H1 (cell line): ENCODE data around the gene SMAD6. TPM values are rescaled to one million over a fixed set of nuclear protein-coding genes. Genes with fewer than 3 reads are reported as not detected.

Experiments
- CTCF ChIA-PET: fragments of 300-600 bp; sonication (Branson Sonifier 250); formaldehyde crosslinking; loops from one replicate; lab custom pipeline; 2021; ENCODE audit not compliant: partially characterized antibody; lab: Charles Lee
- POLR2A ChIA-PET: fragments of 300-600 bp; sonication (Branson Sonifier 250); formaldehyde crosslinking; loops from one replicate; lab custom pipeline; 2021; ENCODE audit warnings: inconsistent platforms; ENCODE audit not compliant: partially characterized antibody; lab: Charles Lee
- DNase-seq, 2 experiments: peaks; one replicate each; pipeline versions ENCODE4 v3.0.0 to v3.0.0-alpha.2; 2010 to 2022; ENCODE audit warnings: low spot score in 2 of 2, low read depth in 1 of 2, mixed read lengths in 1 of 2
- FAIRE-seq: peaks from 2 replicates; lab custom pipeline; 2011; peaks lifted over from hg19 to GRCh38; lab: Jason Lieb, UNC
- H2AFZ ChIP-seq: 2 replicates; pipeline ENCODE4 v1.8.1; 2012; ENCODE audit warnings: low read length, inconsistent platforms
- H2AK5ac ChIP-seq: 2 replicates; pipeline ENCODE4 v1.6.1; 2013; ENCODE audit warnings: low read depth, low read length
- H2BK120ac ChIP-seq: replicated peaks from 2 replicates; pipeline ENCODE3; 2013; ENCODE audit warnings: low read depth, low read length, inconsistent platforms
- H2BK12ac ChIP-seq: 2 replicates; pipeline ENCODE4 v1.6.1; 2013; ENCODE audit warnings: low read depth, low read length
- H2BK15ac ChIP-seq: 2 replicates; pipeline ENCODE4 v1.6.1; 2013; ENCODE audit warnings: low read length
- H2BK20ac ChIP-seq: 2 replicates; pipeline ENCODE4 v1.6.1; 2013; ENCODE audit warnings: low read length
- H2BK5ac ChIP-seq: 2 replicates; pipeline ENCODE4 v1.6.1; 2013; ENCODE audit warnings: low read depth, low read length
- H3K14ac ChIP-seq: 2 replicates; pipeline ENCODE4 v1.6.1; 2013; ENCODE audit warnings: inconsistent platforms; ENCODE audit not compliant: insufficient read length
- H3K18ac ChIP-seq: 2 replicates; pipeline ENCODE4 v1.6.1; 2013; ENCODE audit warnings: low read length; ENCODE audit errors: extremely low read depth
- H3K23ac ChIP-seq: 2 replicates; pipeline ENCODE4 v1.6.1; 2013; ENCODE audit warnings: inconsistent platforms; ENCODE audit not compliant: insufficient read length
- H3K23me2 ChIP-seq: 2 replicates; pipeline ENCODE4 v1.6.1; 2013; ENCODE audit warnings: low read depth, low read length
- H3K27ac ChIP-seq: 2 replicates; pipeline ENCODE4 v1.6.1; 2011; ENCODE audit warnings: low read depth, low read length, inconsistent platforms
- H3K27me3 ChIP-seq, 4 experiments: replicated peaks in 1 of 4; 1 replicate in 1 of 4; 2 replicates in 3 of 4; pipeline versions ENCODE4 v1.6.1 to v1.8.1; 2011 to 2013; ENCODE audit warnings: low read length in 3 of 4, mild to moderate bottlenecking in 3 of 4, inconsistent platforms in 2 of 4, mixed read lengths in 2 of 4, moderate library complexity in 1 of 4; ENCODE audit not compliant: control insufficient read depth in 3 of 4, insufficient read depth in 3 of 4; ENCODE audit errors: extremely low read depth in 1 of 4
- H3K36me3 ChIP-seq, 4 experiments: 2 replicates each; pipeline versions ENCODE4 v1.6.1 to v1.8.1; 2011 to 2013; ENCODE audit warnings: mild to moderate bottlenecking in 4 of 4, low read length in 3 of 4, moderate library complexity in 2 of 4, control low read depth in 1 of 4, inconsistent platforms in 1 of 4; ENCODE audit not compliant: insufficient read depth in 4 of 4, control insufficient read depth in 2 of 4
- H3K4ac ChIP-seq: replicated peaks from 2 replicates; pipeline ENCODE3; 2013; ENCODE audit warnings: low read length, low read depth, mixed read lengths, inconsistent platforms; ENCODE audit not compliant: insufficient read length
- H3K4me1 ChIP-seq, 4 experiments: replicated peaks in 1 of 4; 1 replicate in 1 of 4; 2 replicates in 3 of 4; pipeline versions ENCODE4 v1.6.1 to v1.8.1; 2011 to 2013; ENCODE audit warnings: low read length in 3 of 4, inconsistent platforms in 2 of 4, mixed read lengths in 1 of 4; ENCODE audit not compliant: insufficient read depth in 4 of 4, control insufficient read depth in 3 of 4
- H3K4me2 ChIP-seq, 2 experiments: 2 replicates each; pipeline versions ENCODE4 v1.6.1 to v1.8.1; 2011 to 2013; ENCODE audit warnings: low read depth in 2 of 2, low read length in 2 of 2, control low read depth in 1 of 2, inconsistent platforms in 1 of 2, mild to moderate bottlenecking in 1 of 2; ENCODE audit not compliant: insufficient read depth in 1 of 2
- H3K4me3 ChIP-seq, 4 experiments: fragments of 200-600, 300-600 bp in 1 of 4; sonication (generic), shearing (Covaris generic), sonication (Bioruptor Twin) in 1 of 4; 2 replicates each; pipeline versions ENCODE4 v1.5.1 to v1.8.1; 2011 to 2016; ENCODE audit warnings: low read length in 4 of 4, low read depth in 3 of 4, control low read depth in 2 of 4, inconsistent platforms in 2 of 4, mild to moderate bottlenecking in 2 of 4, mixed read lengths in 1 of 4, moderate library complexity in 1 of 4; ENCODE audit not compliant: insufficient read depth in 2 of 4; ENCODE audit errors: extremely low read depth in 1 of 4
- H3K56ac ChIP-seq: replicated peaks from 2 replicates; pipeline ENCODE3; 2013; ENCODE audit warnings: low read depth, mild to moderate bottlenecking, mixed read lengths, low read length, inconsistent platforms; ENCODE audit not compliant: insufficient read length
- H3K79me1 ChIP-seq: 2 replicates; pipeline ENCODE4 v1.6.1; 2013; ENCODE audit warnings: low read depth, low read length, control low read depth
- H3K79me2 ChIP-seq, 2 experiments: 2 replicates each; pipeline versions ENCODE4 v1.6.1 to v1.8.1; 2012 to 2013; ENCODE audit warnings: low read length in 2 of 2, mild to moderate bottlenecking in 2 of 2, inconsistent platforms in 1 of 2; ENCODE audit not compliant: insufficient read depth in 2 of 2, control insufficient read depth in 1 of 2
- H3K9ac ChIP-seq, 4 experiments: replicated peaks in 1 of 4; 1 replicate in 1 of 4; 2 replicates in 3 of 4; pipeline versions ENCODE4 v1.6.1 to v1.8.1; 2011 to 2013; ENCODE audit warnings: low read depth in 3 of 4, low read length in 3 of 4, control low read depth in 2 of 4, mild to moderate bottlenecking in 2 of 4, moderate library complexity in 2 of 4, inconsistent platforms in 1 of 4; ENCODE audit errors: extremely low read depth in 1 of 4
- H3K9me3 ChIP-seq, 2 experiments: 2 replicates each; pipeline versions ENCODE4 v1.6.1 to v1.8.1; 2012 to 2013; ENCODE audit warnings: mild to moderate bottlenecking in 2 of 2, moderate library complexity in 2 of 2, control low read depth in 1 of 2, inconsistent platforms in 1 of 2, low read depth in 1 of 2, low read length in 1 of 2, mixed read lengths in 1 of 2; ENCODE audit not compliant: insufficient read depth in 2 of 2
- H4K20me1 ChIP-seq, 2 experiments: replicated peaks in 1 of 2; 2 replicates each; pipeline versions ENCODE3 to v1.8.1; 2011 to 2013; ENCODE audit warnings: inconsistent platforms in 2 of 2, low read length in 2 of 2, mild to moderate bottlenecking in 1 of 2; ENCODE audit not compliant: insufficient read depth in 2 of 2, control insufficient read depth in 1 of 2
- H4K5ac ChIP-seq: 2 replicates; pipeline ENCODE4 v1.6.1; 2013; ENCODE audit warnings: low read length, low read depth, mixed read lengths, inconsistent platforms; ENCODE audit not compliant: insufficient read length
- H4K8ac ChIP-seq: 2 replicates; pipeline ENCODE4 v1.8.0; 2013; ENCODE audit warnings: mild to moderate bottlenecking, moderate library complexity, low read length, inconsistent platforms; ENCODE audit not compliant: insufficient read depth; ENCODE audit errors: extremely low read depth
- H4K91ac ChIP-seq: replicated peaks from 2 replicates; pipeline ENCODE3; 2013; ENCODE audit warnings: low read length, mixed read lengths, inconsistent platforms; ENCODE audit not compliant: insufficient read length
- FOSL1 ChIP-seq: IDR thresholded peaks from 2 replicates; pipeline ENCODE4 v1.6.1; 2011; ENCODE audit warnings: mild to moderate bottlenecking, low read depth, low read length, moderate library complexity; ENCODE audit not compliant: insufficient read depth
- GABPA ChIP-seq: IDR thresholded peaks from 2 replicates; pipeline ENCODE4 v1.6.1; 2011; ENCODE audit warnings: mild to moderate bottlenecking, low read length, moderate library complexity, borderline replicate concordance; ENCODE audit not compliant: insufficient read depth
- MAFK ChIP-seq: IDR thresholded peaks from 2 replicates; pipeline ENCODE4 v1.6.1; 2012; ENCODE audit warnings: low read depth, mild to moderate bottlenecking, improper control_type of control experiment, low read length
- POLR2AphosphoS5 ChIP-seq: IDR thresholded peaks from 2 replicates; pipeline ENCODE4 v1.6.1; 2011; ENCODE audit warnings: low read depth, low read length
- SIN3A ChIP-seq, 2 experiments: IDR thresholded peaks in 1 of 2; conservative IDR thresholded peaks in 1 of 2; 2 replicates each; pipeline ENCODE4 v1.6.1; 2011 to 2012; ENCODE audit warnings: low read length in 2 of 2, improper control_type of control experiment in 1 of 2, low read depth in 1 of 2, mild to moderate bottlenecking in 1 of 2
- SP1 ChIP-seq: IDR thresholded peaks from 2 replicates; pipeline ENCODE4 v1.6.1; 2011; ENCODE audit warnings: low read depth, low read length
- SP2 ChIP-seq: IDR thresholded peaks from 2 replicates; pipeline ENCODE4 v1.6.1; 2012; ENCODE audit warnings: mild to moderate bottlenecking, low read length, inconsistent platforms
- SP4 ChIP-seq: IDR thresholded peaks from 2 replicates; pipeline ENCODE4 v1.6.1; 2012; ENCODE audit warnings: low read length, inconsistent platforms
- WGBS, 2 experiments: shearing (Covaris generic) in 1 of 2; methylation state at CpG; one replicate each; pipeline versions ENCODE4 v1.1.6 to v1.1.7; 2013 to 2015; ENCODE audit warnings: low lambda C conversion rate in 2 of 2, mixed read lengths in 2 of 2, inconsistent platforms in 1 of 2, low coverage in 1 of 2, missing lambda C conversion rate in 1 of 2; ENCODE audit not compliant: insufficient replicate concordance in 2 of 2, insufficient coverage in 1 of 2, insufficient read length in 1 of 2; ENCODE audit errors: extremely low coverage in 1 of 2, missing lambda C conversion rate in 1 of 2; 5-methylcytosine and 5-hydroxymethylcytosine counted together
- polyA plus RNA-seq, 7 experiments: library from polyadenylated mRNA; depleted of rRNA in 3 of 7; stranded (reverse) in 5 of 7; unstranded in 2 of 7; fragments of >200 nt in 5 of 7; fragments of 200-250 nt in 2 of 7; gene quantifications; 1 replicate in 5 of 7; 2 replicates in 1 of 7; 4 replicates in 1 of 7; pipeline versions ENCODE4 v1.2.1 to v1.2.3, GENCODE V29; 2011 to 2013; ENCODE audit warnings: missing spikeins in 2 of 7, mixed read lengths in 2 of 7
- total RNA-seq: library from RNA; stranded (reverse); fragmentation: NEBNext Ultra II Directional; extraction: Animal tissue kit (Norgen Biotek cat#: 25700); gene quantifications from 2 replicates; pipeline ENCODE4 v1.2.1, GENCODE V29; 2021
- TF ChIP-seq, protein P1 (sequence below): IDR thresholded peaks from 2 replicates; pipeline ENCODE4 v1.6.1; 2011; ENCODE audit warnings: low read length, improper control_type of control experiment

SMAD6 gene
- total and polyA plus RNA-seq, 2 of the 8 experiments (the other 6 are each of a cell fraction or from before 2014, with no cell fraction given): 1.8 to 7.0 TPM

GRCh38 chr15:66825139-66825538 is 123.1 kb downstream of the SMAD6 start:
- H4K8ac ChIP-seq: no peak overlapping the region
- no peaks in the 10 kb centered on the region for H3K27me3 ChIP-seq
- no peak overlapping the region for H3K14ac ChIP-seq
- POLR2A ChIA-PET: interaction anchor here (1.6 kb wide), 1 partner anchor 10 kb away, joined by 6 read pairs; no protein-coding TSS in a partner anchor
- no peak overlapping the region for H3K23ac ChIP-seq
- H2AK5ac ChIP-seq: no peak overlapping the region
- no peak overlapping the region for H3K9ac ChIP-seq
- H3K4me3 ChIP-seq: no peak overlapping the region
- no peak overlapping the region for H3K56ac ChIP-seq
- peak overlapping the region; percentile 35; the same call in 1 of the 2 replicates for H2BK15ac ChIP-seq
- H2BK20ac ChIP-seq: peak overlapping the region; percentile 52; the same call in 1 of the 2 replicates
- TF ChIP-seq POLR2AphosphoS5: no peak
- TF ChIP-seq SP4: no peak
- no peak for TF ChIP-seq SP1
- no peak for TF ChIP-seq MAFK
- TF ChIP-seq, protein P1, sequence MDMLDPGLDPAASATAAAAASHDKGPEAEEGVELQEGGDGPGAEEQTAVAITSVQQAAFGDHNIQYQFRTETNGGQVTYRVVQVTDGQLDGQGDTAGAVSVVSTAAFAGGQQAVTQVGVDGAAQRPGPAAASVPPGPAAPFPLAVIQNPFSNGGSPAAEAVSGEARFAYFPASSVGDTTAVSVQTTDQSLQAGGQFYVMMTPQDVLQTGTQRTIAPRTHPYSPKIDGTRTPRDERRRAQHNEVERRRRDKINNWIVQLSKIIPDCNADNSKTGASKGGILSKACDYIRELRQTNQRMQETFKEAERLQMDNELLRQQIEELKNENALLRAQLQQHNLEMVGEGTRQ: no peak
- TF ChIP-seq GABPA: no peak
- TF ChIP-seq SP2: no peak
- TF ChIP-seq FOSL1: no peak
- no peak for TF ChIP-seq SIN3A (conservative IDR thresholded peaks at IDR 0.05 in 1 of 2, IDR thresholded peaks at IDR 0.05 in 1 of 2; ENCODE audit: low read depth in 1 of 2, low read length in 2 of 2)
- no peak overlapping the region for H4K91ac ChIP-seq
- no peaks in the 10 kb centered on the region for H4K20me1 ChIP-seq
- H3K4me2 ChIP-seq: no peak overlapping the region
- no peaks in the 10 kb centered on the region for H3K79me1 ChIP-seq
- DNase-seq (no peak), FAIRE-seq (no peak)
- 90% methylated on average over 3 of the region's 3 CpGs; no CpG with 5 or more reads in 1 of the 2 experiments for WGBS, 2 experiments
- no peaks in the 10 kb centered on the region for H3K23me2 ChIP-seq
- H2BK5ac ChIP-seq: 0 out of 2 replicates have a peak overlapping the region, but pooled peaks have one; percentile 31
- no peak overlapping the region for H2AFZ ChIP-seq
- no peak overlapping the region for H3K18ac ChIP-seq
- CTCF ChIA-PET: interaction anchor here (0.6 to 5.1 kb wide), 10 partner anchors 10 to 128 kb away, joined by 3 to 42 read pairs (median 3); no protein-coding TSS in a partner anchor
- H3K36me3 ChIP-seq: no peaks in the 10 kb centered on the region; a peak in 1 of 8 replicates
- H2BK12ac ChIP-seq: peak overlapping the region; percentile 46; the same call in 1 of the 2 replicates
- H2BK120ac ChIP-seq: no peak overlapping the region
- H4K5ac ChIP-seq: no peak overlapping the region
- no peaks in the 10 kb centered on the region for H3K79me2 ChIP-seq
- H3K9me3 ChIP-seq: no peaks in the 10 kb centered on the region
- no peak overlapping the region for H3K27ac ChIP-seq
- peaks cover 0 to 18% (median 7%) of the 10 kb centered on the region in 4 experiments; a peak in 6 of 7 replicates for H3K4me1 ChIP-seq
- no peak overlapping the region for H3K4ac ChIP-seq
